HEK293 (cell line): ENCODE measurements around the gene MUC5AC.

ENCODE experiments used
- CTCF ChIA-PET: fragments of 350-600 bp; formaldehyde crosslinking; extraction: SDS; loops from one replicate; lab custom pipeline; 2021; ENCODE audit warnings: antibody characterized with exemption; lab: Yijun Ruan, JAX
- POLR2A ChIA-PET: fragments of 300-600 bp; formaldehyde crosslinking; extraction: SDS; loops from one replicate; lab custom pipeline; 2020; ENCODE audit warnings: antibody characterized with exemption, inconsistent platforms; lab: Yijun Ruan, JAX
- H3K27ac ChIP-seq: fragments of 200-500 bp; sonication (Bioruptor generic); 2 replicates; pipeline ENCODE4 v1.5.1; 2014; ENCODE audit warnings: low read depth, low read length, control low read depth, inconsistent platforms; ENCODE audit errors: extremely low read depth
- H3K36me3 ChIP-seq, 2 experiments: fragments of 200-500 bp in 1 of 2; sonication (Bioruptor generic) in 1 of 2; 1 replicate in 1 of 2; 2 replicates in 1 of 2; pipeline ENCODE4 v1.5.1; 2014 to 2017; ENCODE audit warnings: inconsistent platforms in 2 of 2, low read length in 2 of 2; ENCODE audit not compliant: control insufficient read depth in 2 of 2, insufficient read depth in 1 of 2
- H3K4me1 ChIP-seq: fragments of 200-500 bp; sonication (Bioruptor generic); 2 replicates; pipeline ENCODE4 v1.5.1; 2014; ENCODE audit warnings: mild to moderate bottlenecking, low read length, inconsistent platforms; ENCODE audit not compliant: control insufficient read depth, insufficient read depth
- H3K4me3 ChIP-seq: 2 replicates; pipeline ENCODE4 v1.5.1; 2011; ENCODE audit warnings: low read depth, mild to moderate bottlenecking, control low read depth, low read length, moderate library complexity
- H3K9me3 ChIP-seq: fragments of 200-500 bp; sonication (Bioruptor generic); 2 replicates; pipeline ENCODE4 v1.5.1; 2014; ENCODE audit warnings: low read depth, low read length, inconsistent platforms; ENCODE audit not compliant: control insufficient read depth, insufficient read depth
- KLF1 ChIP-seq: fragments of 450-650 bp; formaldehyde crosslinking; IDR thresholded peaks from 2 replicates; pipeline ENCODE4 v1.5.1; 2016; ENCODE audit warnings: missing biosample characterization, missing genetic modification characterization
- PRDM1 ChIP-seq: fragments of 450-650 bp; formaldehyde crosslinking; IDR thresholded peaks from 2 replicates; pipeline ENCODE4; 2016; ENCODE audit warnings: missing biosample characterization, missing genetic modification characterization
- PRDM10 ChIP-seq: fragments of 450-650 bp; formaldehyde crosslinking; IDR thresholded peaks from 2 replicates; pipeline ENCODE4 v1.5.1; 2016; ENCODE audit warnings: missing biosample characterization, missing genetic modification characterization
- PRDM4 ChIP-seq: fragments of 450-650 bp; formaldehyde crosslinking; IDR thresholded peaks from 2 replicates; pipeline ENCODE4 v1.5.1; 2017; ENCODE audit warnings: missing biosample characterization, missing genetic modification characterization
- ZBTB21 ChIP-seq: fragments of 450-650 bp; formaldehyde crosslinking; IDR thresholded peaks from 2 replicates; pipeline ENCODE4 v1.5.1; 2017; ENCODE audit warnings: missing biosample characterization, missing genetic modification characterization
- ZFP69B ChIP-seq: fragments of 450-650 bp; formaldehyde crosslinking; IDR thresholded peaks from 2 replicates; pipeline ENCODE4 v1.5.1; 2016; ENCODE audit warnings: missing biosample characterization, missing genetic modification characterization
- ZIC2 ChIP-seq: fragments of 450-650 bp; formaldehyde crosslinking; IDR thresholded peaks from 2 replicates; pipeline ENCODE4 v1.5.1; 2016; ENCODE audit warnings: missing biosample characterization, missing genetic modification characterization
- ZNF155 ChIP-seq: fragments of 450-650 bp; formaldehyde crosslinking; IDR thresholded peaks from 2 replicates; pipeline ENCODE4 v1.5.1; 2016; ENCODE audit warnings: missing biosample characterization, missing genetic modification characterization
- ZNF184 ChIP-seq: fragments of 450-650 bp; IDR thresholded peaks from 2 replicates; pipeline ENCODE4 v1.5.1; 2018; ENCODE audit warnings: missing biosample characterization, mild to moderate bottlenecking, missing genetic modification characterization
- ZNF23 ChIP-seq: fragments of 450-650 bp; formaldehyde crosslinking; IDR thresholded peaks from 2 replicates; pipeline ENCODE4 v1.5.1; 2016; ENCODE audit warnings: missing biosample characterization, missing genetic modification characterization, borderline replicate concordance
- ZNF571 ChIP-seq: fragments of 450-650 bp; formaldehyde crosslinking; IDR thresholded peaks from 2 replicates; pipeline ENCODE4 v1.5.0; 2017; ENCODE audit warnings: missing biosample characterization, missing genetic modification characterization
- ZNF670 ChIP-seq: fragments of 450-650 bp; formaldehyde crosslinking; IDR thresholded peaks from 2 replicates; pipeline ENCODE4 v1.5.1; 2016; ENCODE audit warnings: missing biosample characterization, missing genetic modification characterization, low read depth
- ZNF701 ChIP-seq: fragments of 450-650 bp; formaldehyde crosslinking; IDR thresholded peaks from 2 replicates; pipeline ENCODE4 v1.5.1; 2016; ENCODE audit warnings: missing biosample characterization, missing genetic modification characterization
- ZNF843 ChIP-seq: fragments of 450-650 bp; formaldehyde crosslinking; IDR thresholded peaks from 2 replicates; pipeline ENCODE4 v1.5.1; 2016; ENCODE audit warnings: missing biosample characterization, missing genetic modification characterization
- ZXDB ChIP-seq: fragments of 450-650 bp; formaldehyde crosslinking; IDR thresholded peaks from 2 replicates; pipeline ENCODE4 v1.5.1; 2016; ENCODE audit warnings: missing biosample characterization, missing genetic modification characterization
- TF ChIP-seq, protein P1 (sequence below): fragments of 450-650 bp; formaldehyde crosslinking; IDR thresholded peaks from 2 replicates; pipeline ENCODE4 v1.5.0; 2017; ENCODE audit warnings: missing biosample characterization, missing genetic modification characterization, borderline replicate concordance

MUC5AC gene

DNA sequence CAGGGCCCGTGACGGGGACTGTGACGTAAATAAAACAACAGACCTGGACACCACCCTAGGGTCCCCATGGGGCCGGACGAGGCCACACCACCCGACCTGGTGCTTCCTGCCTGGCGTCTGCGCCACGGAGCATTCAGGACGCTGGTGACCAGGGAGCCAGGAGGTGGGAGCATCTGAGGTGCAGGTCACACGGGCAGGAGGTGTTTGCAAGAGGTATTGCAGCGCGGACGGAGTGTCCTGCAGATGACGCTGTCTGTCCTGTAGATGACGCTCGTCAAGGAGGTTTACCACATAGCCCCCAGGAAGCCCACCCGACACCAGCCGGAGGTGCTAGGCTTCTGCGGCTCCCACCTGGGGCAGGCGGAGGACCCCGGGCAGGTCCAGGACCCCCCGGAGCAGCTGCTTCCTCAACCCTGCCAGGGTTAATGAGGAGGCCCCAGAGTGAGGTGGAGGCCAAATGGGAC lies 64.1 kb downstream of the MUC5AC start (continued):
- no peak for TF ChIP-seq ZNF23 (tag by site-specific recombination)
- TF ChIP-seq ZNF670 = no peak
- no peak for TF ChIP-seq ZFP69B
- TF ChIP-seq, protein P1, sequence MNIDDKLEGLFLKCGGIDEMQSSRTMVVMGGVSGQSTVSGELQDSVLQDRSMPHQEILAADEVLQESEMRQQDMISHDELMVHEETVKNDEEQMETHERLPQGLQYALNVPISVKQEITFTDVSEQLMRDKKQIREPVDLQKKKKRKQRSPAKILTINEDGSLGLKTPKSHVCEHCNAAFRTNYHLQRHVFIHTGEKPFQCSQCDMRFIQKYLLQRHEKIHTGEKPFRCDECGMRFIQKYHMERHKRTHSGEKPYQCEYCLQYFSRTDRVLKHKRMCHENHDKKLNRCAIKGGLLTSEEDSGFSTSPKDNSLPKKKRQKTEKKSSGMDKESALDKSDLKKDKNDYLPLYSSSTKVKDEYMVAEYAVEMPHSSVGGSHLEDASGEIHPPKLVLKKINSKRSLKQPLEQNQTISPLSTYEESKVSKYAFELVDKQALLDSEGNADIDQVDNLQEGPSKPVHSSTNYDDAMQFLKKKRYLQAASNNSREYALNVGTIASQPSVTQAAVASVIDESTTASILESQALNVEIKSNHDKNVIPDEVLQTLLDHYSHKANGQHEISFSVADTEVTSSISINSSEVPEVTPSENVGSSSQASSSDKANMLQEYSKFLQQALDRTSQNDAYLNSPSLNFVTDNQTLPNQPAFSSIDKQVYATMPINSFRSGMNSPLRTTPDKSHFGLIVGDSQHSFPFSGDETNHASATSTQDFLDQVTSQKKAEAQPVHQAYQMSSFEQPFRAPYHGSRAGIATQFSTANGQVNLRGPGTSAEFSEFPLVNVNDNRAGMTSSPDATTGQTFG (tag by site-specific recombination) = no peak
- no peak for TF ChIP-seq ZNF571 (tag by site-specific recombination)
- TF ChIP-seq PRDM4 (tag by site-specific recombination) = no peak
- TF ChIP-seq PRDM10 (tag by site-specific recombination) = no peak
- TF ChIP-seq KLF1 (tag by site-specific recombination) = no peak
- no peak for TF ChIP-seq ZXDB (tag by site-specific recombination)

GRCh38 chr11:1222491-1223345 lies 65.0 kb downstream of the MUC5AC start, which contains the start of gene MUC5B:
Gene MUC5B (plus strand): TSS chr11:1223066. CDS start chr11:1223124, 58 bp downstream.
- H3K4me1 ChIP-seq = no peaks in the 10 kb centered on the region
- no peak within 1 kb of the TSS for H3K4me3 ChIP-seq
- H3K9me3 ChIP-seq = no peaks in the 10 kb centered on the region
- ChIA-PET CTCF (no interaction called here), POLR2A (no interaction called here)
- no peak within 1 kb of the TSS for H3K27ac ChIP-seq
- TF ChIP-seq ZNF155 (tag by site-specific recombination) = no peak
- TF ChIP-seq ZNF571 (tag by site-specific recombination) = no peak
- no peak for TF ChIP-seq ZIC2 (tag by site-specific recombination)
- TF ChIP-seq PRDM1 (tag by site-specific recombination) = no peak
- no peak for TF ChIP-seq ZNF184
- no peak for TF ChIP-seq ZBTB21 (tag by site-specific recombination)
- no peak for TF ChIP-seq ZNF843
- TF ChIP-seq ZNF701 = no peak
- no peaks in the 10 kb centered on the region for H3K36me3 ChIP-seq
